PFSK-1 (cell line): ENCODE data around the gene KIF26B.

Source experiments
- FOXP2 ChIP-seq: optimal IDR thresholded peaks from 2 replicates; pipeline ENCODE3; 2011; ENCODE audit warnings: borderline replicate concordance, control low read depth, inconsistent platforms; ENCODE audit not compliant: insufficient read depth; ENCODE audit errors: extremely low read length, extremely low read depth
- POLR2AphosphoS5 ChIP-seq: IDR thresholded peaks from 2 replicates; pipeline ENCODE4 v1.6.1; 2012; ENCODE audit warnings: low read depth, mild to moderate bottlenecking, control low read depth, low read length, moderate library complexity
- SIN3A ChIP-seq: IDR thresholded peaks from 2 replicates; pipeline ENCODE4 v1.6.1; 2012; ENCODE audit warnings: mild to moderate bottlenecking, low read length, moderate library complexity, borderline replicate concordance; ENCODE audit not compliant: insufficient read depth
- TAF1 ChIP-seq: IDR thresholded peaks from 2 replicates; pipeline ENCODE4 v1.6.1; 2012; ENCODE audit warnings: low read length, control low read depth, borderline replicate concordance; ENCODE audit not compliant: insufficient read depth
- TF ChIP-seq, protein P1 (sequence below), 2 experiments: IDR thresholded peaks; 2 replicates each; pipeline versions ENCODE4 v1.6.1 to v1.8.0; 2011 to 2012; ENCODE audit warnings: low read depth in 2 of 2, low read length in 2 of 2, control low read depth in 1 of 2, inconsistent platforms in 1 of 2, mild to moderate bottlenecking in 1 of 2, moderate library complexity in 1 of 2; ENCODE audit not compliant: insufficient read depth in 1 of 2

Gene KIF26B

DNA sequence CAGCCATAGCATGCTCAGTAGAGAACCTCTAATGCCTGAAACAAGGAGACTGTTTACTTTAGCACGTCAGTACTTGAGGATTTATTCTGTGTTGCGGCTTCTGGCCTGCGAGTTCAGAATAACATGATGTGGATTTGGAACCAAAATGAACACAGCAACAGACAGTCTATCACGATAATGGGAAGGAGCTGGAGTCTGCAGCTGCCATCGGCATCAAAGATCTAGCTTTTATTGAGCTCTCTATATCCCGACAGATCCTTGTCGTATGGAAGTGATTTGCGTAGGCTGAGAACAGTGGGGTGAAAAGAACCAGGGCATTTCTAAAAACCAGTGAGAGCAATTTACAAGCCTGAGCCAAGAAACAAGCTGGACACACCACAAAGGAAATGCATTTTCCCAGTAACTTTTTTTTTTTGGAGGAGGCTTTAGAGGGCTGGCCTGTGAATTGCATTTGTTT lies 294.2 kb downstream of the KIF26B start:
- TF ChIP-seq FOXP2 (no peak), TAF1 (no peak), POLR2AphosphoS5 (no peak), SIN3A (no peak)
- TF ChIP-seq, protein P1, sequence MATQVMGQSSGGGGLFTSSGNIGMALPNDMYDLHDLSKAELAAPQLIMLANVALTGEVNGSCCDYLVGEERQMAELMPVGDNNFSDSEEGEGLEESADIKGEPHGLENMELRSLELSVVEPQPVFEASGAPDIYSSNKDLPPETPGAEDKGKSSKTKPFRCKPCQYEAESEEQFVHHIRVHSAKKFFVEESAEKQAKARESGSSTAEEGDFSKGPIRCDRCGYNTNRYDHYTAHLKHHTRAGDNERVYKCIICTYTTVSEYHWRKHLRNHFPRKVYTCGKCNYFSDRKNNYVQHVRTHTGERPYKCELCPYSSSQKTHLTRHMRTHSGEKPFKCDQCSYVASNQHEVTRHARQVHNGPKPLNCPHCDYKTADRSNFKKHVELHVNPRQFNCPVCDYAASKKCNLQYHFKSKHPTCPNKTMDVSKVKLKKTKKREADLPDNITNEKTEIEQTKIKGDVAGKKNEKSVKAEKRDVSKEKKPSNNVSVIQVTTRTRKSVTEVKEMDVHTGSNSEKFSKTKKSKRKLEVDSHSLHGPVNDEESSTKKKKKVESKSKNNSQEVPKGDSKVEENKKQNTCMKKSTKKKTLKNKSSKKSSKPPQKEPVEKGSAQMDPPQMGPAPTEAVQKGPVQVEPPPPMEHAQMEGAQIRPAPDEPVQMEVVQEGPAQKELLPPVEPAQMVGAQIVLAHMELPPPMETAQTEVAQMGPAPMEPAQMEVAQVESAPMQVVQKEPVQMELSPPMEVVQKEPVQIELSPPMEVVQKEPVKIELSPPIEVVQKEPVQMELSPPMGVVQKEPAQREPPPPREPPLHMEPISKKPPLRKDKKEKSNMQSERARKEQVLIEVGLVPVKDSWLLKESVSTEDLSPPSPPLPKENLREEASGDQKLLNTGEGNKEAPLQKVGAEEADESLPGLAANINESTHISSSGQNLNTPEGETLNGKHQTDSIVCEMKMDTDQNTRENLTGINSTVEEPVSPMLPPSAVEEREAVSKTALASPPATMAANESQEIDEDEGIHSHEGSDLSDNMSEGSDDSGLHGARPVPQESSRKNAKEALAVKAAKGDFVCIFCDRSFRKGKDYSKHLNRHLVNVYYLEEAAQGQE (IDR thresholded peaks at IDR 0.05; ENCODE audit: insufficient read depth in 1 of 2, low read depth in 2 of 2, low read length in 2 of 2), result no peak

DNA sequence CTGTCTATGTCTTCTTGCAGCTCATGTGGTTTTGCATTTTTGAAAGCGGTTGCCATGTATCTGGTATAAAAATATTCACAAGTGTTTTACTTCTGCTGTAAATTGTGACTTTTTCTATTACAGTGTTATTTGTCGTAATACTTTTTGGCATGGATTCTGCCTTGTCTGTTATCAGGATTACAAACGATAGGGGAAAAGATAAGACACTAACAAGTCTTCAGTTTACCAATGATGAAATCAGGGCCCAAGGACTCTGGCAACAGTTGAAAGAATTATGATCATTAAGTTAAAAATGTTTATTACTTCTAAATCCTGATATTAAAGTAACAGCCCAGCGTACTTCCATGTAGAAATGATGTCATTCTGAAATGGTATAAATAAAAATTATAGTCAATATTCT lies 298.8 kb downstream of the KIF26B start:
- TF ChIP-seq POLR2AphosphoS5, result no peak
- TF ChIP-seq FOXP2, result no peak
- no peak for TF ChIP-seq TAF1
- TF ChIP-seq, protein P1 (IDR thresholded peaks at IDR 0.05; ENCODE audit: insufficient read depth in 1 of 2, low read depth in 2 of 2, low read length in 2 of 2), result no peak
- TF ChIP-seq SIN3A, result no peak

DNA sequence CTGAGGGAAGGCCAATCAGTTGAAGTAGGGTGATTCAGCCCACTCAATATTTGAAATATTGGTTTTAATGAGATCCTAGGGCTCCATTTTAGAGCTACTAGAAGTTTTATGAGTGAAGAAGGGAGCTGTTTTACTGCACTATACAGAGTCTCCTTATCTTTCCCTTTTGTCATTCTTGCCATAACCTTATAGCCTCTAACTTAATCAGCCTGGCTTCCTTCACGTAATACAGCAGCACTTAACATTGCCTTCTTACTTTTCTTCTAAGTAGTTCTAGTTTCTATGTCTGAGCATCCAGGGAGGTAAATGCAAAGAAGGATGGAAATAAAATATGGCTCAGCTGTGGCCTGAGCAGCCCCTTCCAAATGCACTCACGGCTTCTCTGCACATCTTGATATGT lies 299.3 kb downstream of the KIF26B start:
- TF ChIP-seq FOXP2, result no peak
- TF ChIP-seq TAF1, result no peak
- no peak for TF ChIP-seq SIN3A

DNA sequence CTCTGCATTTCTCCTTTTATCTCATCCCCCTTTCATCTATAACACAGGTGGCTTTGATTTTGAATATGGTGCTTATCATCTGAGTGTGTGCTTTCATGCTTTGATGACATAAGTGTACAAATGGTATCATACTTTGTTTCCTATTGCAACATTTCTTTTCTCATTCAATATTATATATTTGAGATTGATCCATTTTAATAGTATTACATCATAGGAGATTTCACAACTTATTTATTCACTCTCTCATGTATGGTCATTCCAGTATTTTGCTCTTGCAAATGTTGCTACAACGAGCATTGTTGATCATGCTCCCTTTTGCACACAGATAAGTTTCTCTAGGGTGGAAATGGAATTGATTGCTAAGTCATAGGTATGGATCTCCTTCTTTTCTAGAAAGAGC lies 302.8 kb downstream of the KIF26B start:
- TF ChIP-seq POLR2AphosphoS5 (no peak), FOXP2 (no peak), TAF1 (no peak), SIN3A (no peak)
- TF ChIP-seq, protein P1 (IDR thresholded peaks at IDR 0.05; ENCODE audit: insufficient read depth in 1 of 2, low read depth in 2 of 2, low read length in 2 of 2), result no peak

DNA sequence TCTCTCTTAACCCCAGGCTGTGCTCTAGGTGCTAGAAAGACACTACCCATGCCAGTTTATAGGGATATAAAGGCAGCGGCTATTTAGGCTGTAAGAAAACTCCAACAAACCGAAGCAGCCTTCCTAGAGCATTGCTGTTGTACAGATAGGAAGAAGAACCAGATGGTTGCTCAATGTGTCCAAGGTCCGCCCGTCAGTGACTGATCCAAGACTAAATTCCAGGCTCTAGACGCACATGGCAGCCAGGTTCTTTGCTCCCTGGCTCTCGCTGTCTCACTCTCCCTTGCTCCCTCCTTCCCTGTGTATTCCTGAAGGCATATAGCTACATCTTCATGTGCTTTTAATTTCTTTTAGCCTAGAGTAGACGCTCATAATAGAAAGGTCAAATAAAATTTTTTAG lies 303.4 kb downstream of the KIF26B start:
- TF ChIP-seq POLR2AphosphoS5 (no peak), FOXP2 (no peak), SIN3A (no peak), TAF1 (no peak)
- TF ChIP-seq, protein P1 (IDR thresholded peaks at IDR 0.05; ENCODE audit: insufficient read depth in 1 of 2, low read depth in 2 of 2, low read length in 2 of 2), result no peak
